ENCODE results near the gene ELMO3.

Gene ELMO3

DNA sequence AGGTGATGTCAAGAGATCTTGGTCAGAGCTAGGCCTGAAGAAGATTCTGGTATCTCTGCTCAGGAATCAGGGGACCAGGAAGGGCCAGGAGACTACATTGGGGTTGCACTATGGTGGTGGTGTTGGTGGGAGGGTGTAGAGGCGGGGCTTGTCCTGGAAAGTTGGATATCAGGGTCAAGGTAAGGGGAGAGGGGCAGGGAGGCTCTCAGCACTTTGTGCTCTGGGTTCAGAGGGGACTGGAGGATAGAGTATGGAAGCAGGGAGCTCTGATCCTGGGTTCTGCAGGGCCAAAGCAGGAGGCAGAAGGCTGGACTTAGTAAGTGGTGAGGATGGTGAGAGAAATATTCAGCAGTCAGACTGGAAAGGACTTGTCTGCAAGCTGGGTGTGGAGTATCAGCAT, 25.6 kb upstream of the ELMO3 start:
- no peaks in the 10 kb centered on the region for H3K36me3 ChIP-seq (ENCODE audit: control insufficient read depth in 2 of 2, insufficient read depth in 2 of 2, low read length in 2 of 2)
- no peaks in the 10 kb centered on the region for H3K9me3 ChIP-seq (ENCODE audit: control insufficient read depth in 2 of 2, low read length in 2 of 2)
- H3K9ac ChIP-seq (ENCODE audit: low read depth in 1 of 2, low read length in 2 of 2): peak overlapping the region; percentile 77 to 83
- peak overlapping the region; percentile 60 to 77 for H3K4me3 ChIP-seq (ENCODE audit: low read length in 2 of 2)
- H3K4me1 ChIP-seq (ENCODE audit: control insufficient read depth in 2 of 2, insufficient read depth in 2 of 2, low read length in 2 of 2): peaks cover 37 to 39% of the 10 kb centered on the region in 2 donors
- peak overlapping the region; percentile 95 to 96 for H3K27ac ChIP-seq (ENCODE audit: low read depth in 2 of 2, low read length in 2 of 2)
- no peaks in the 10 kb centered on the region for H3K27me3 ChIP-seq (ENCODE audit: control insufficient read depth in 2 of 2, insufficient read depth in 2 of 2, low read length in 2 of 2)

DNA sequence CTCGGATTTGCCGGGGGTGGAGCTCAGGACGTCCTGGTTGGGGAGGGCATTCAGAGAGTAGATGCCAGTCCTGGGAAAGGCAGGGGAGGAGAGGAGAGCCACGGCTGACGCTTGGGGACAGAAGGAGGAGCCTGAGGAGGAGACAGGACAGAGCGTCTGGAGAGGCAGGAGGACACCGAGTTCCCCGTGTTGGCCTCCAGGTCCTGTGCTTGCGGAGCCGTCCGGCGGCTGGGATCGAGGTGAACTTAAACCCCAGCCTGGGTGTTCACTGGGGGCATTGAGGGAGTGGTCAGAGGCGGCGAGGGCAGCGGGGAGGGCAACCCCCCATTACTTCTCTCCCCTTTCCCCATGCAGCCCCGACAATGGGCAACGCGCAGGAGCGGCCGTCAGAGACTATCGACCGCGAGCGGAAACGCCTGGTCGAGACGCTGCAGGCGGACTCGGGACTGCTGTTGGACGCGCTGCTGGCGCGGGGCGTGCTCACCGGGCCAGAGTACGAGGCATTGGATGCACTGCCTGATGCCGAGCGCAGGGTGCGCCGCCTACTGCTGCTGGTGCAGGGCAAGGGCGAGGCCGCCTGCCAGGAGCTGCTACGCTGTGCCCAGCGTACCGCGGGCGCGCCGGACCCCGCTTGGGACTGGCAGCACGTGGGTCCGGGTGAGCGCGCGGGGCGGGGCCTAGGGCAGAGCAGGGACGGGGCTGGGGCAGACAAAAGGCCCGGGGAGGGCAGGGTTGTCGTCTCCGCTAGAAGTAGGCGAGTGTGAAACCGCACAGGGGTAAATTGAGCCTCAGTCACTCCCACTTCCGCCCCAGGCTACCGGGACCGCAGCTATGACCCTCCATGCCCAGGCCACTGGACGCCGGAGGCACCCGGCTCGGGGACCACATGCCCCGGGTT, 24.9 kb upstream of the ELMO3 start:
- Histone ChIP-seq H3K27ac (ENCODE audit: low read depth in 2 of 2, low read length in 2 of 2) (peak overlapping the region; percentile 95 to 96), H3K9ac (ENCODE audit: low read depth in 1 of 2, low read length in 2 of 2) (peak overlapping the region; percentile 77 to 83), H3K4me1 (ENCODE audit: control insufficient read depth in 2 of 2, insufficient read depth in 2 of 2, low read length in 2 of 2) (peaks cover 43 to 44% of the 10 kb centered on the region in 2 donors), H3K36me3 (ENCODE audit: control insufficient read depth in 2 of 2, insufficient read depth in 2 of 2, low read length in 2 of 2) (no peaks in the 10 kb centered on the region), H3K9me3 (ENCODE audit: control insufficient read depth in 2 of 2, low read length in 2 of 2) (no peaks in the 10 kb centered on the region), H3K4me3 (ENCODE audit: low read length in 2 of 2) (peak overlapping the region; percentile 60 to 77), H3K27me3 (ENCODE audit: control insufficient read depth in 2 of 2, insufficient read depth in 2 of 2, low read length in 2 of 2) (no peaks in the 10 kb centered on the region)

DNA sequence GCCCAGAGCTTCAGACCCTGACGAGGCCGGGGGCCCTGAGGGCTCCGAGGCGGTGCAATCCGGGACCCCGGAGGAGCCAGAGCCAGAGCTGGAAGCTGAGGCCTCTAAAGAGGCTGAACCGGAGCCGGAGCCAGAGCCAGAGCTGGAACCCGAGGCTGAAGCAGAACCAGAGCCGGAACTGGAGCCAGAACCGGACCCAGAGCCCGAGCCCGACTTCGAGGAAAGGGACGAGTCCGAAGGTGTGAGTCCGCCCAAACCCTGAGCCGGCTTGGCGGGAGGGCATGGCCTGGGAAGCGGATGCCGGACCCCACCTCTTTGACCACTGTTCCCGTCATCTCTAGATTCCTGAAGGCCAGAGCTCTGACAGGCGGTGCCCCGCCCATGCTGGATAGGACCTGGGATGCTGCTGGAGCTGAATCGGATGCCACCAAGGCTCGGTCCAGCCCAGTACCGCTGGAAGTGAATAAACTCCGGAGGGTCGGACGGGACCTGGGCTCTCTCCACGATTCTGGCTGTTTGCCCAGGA, 24.2 kb upstream of the ELMO3 start:
- Histone ChIP-seq H3K27ac (ENCODE audit: low read depth in 2 of 2, low read length in 2 of 2) (peak overlapping the region; percentile 95 to 96), H3K27me3 (ENCODE audit: control insufficient read depth in 2 of 2, insufficient read depth in 2 of 2, low read length in 2 of 2) (no peaks in the 10 kb centered on the region), H3K4me1 (ENCODE audit: control insufficient read depth in 2 of 2, insufficient read depth in 2 of 2, low read length in 2 of 2) (peaks cover 37% of the 10 kb centered on the region in 2 donors), H3K4me3 (ENCODE audit: low read length in 2 of 2) (peak overlapping the region; percentile 60 to 77), H3K9ac (ENCODE audit: low read depth in 1 of 2, low read length in 2 of 2) (peak overlapping the region; percentile 41 to 77), H3K36me3 (ENCODE audit: control insufficient read depth in 2 of 2, insufficient read depth in 2 of 2, low read length in 2 of 2) (no peaks in the 10 kb centered on the region), H3K9me3 (ENCODE audit: control insufficient read depth in 2 of 2, low read length in 2 of 2) (no peaks in the 10 kb centered on the region)

DNA sequence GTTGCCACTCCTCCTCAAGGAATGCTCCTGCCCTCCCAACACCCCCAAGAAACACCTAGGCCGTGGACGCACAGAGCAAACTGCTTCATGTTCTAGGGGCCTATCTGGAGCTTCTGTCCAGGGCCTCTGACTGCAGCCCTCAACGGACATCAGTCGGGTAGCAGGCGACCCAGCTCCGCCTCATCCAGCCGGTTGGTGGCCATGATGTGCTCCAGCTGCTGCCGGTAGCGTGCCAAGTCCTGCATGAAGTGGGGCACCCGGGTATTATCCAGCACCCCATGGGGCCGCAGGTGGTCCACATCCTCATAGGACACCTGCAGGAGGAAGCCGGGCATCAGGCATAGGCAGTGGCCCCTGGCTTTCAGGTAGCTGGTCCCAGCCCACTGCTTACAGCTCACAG, 22.3 kb upstream of the ELMO3 start:
- Histone ChIP-seq H3K27me3 (ENCODE audit: control insufficient read depth in 2 of 2, insufficient read depth in 2 of 2, low read length in 2 of 2) (no peaks in the 10 kb centered on the region), H3K9ac (ENCODE audit: low read depth in 1 of 2, low read length in 2 of 2) (no peak overlapping the region), H3K27ac (ENCODE audit: low read depth in 2 of 2, low read length in 2 of 2) (no peak overlapping the region), H3K36me3 (ENCODE audit: control insufficient read depth in 2 of 2, insufficient read depth in 2 of 2, low read length in 2 of 2) (no peaks in the 10 kb centered on the region), H3K9me3 (ENCODE audit: control insufficient read depth in 2 of 2, low read length in 2 of 2) (no peaks in the 10 kb centered on the region), H3K4me1 (ENCODE audit: control insufficient read depth in 2 of 2, insufficient read depth in 2 of 2, low read length in 2 of 2) (peaks cover 26 to 28% of the 10 kb centered on the region in 2 donors), H3K4me3 (ENCODE audit: low read length in 2 of 2) (no peak overlapping the region)

DNA sequence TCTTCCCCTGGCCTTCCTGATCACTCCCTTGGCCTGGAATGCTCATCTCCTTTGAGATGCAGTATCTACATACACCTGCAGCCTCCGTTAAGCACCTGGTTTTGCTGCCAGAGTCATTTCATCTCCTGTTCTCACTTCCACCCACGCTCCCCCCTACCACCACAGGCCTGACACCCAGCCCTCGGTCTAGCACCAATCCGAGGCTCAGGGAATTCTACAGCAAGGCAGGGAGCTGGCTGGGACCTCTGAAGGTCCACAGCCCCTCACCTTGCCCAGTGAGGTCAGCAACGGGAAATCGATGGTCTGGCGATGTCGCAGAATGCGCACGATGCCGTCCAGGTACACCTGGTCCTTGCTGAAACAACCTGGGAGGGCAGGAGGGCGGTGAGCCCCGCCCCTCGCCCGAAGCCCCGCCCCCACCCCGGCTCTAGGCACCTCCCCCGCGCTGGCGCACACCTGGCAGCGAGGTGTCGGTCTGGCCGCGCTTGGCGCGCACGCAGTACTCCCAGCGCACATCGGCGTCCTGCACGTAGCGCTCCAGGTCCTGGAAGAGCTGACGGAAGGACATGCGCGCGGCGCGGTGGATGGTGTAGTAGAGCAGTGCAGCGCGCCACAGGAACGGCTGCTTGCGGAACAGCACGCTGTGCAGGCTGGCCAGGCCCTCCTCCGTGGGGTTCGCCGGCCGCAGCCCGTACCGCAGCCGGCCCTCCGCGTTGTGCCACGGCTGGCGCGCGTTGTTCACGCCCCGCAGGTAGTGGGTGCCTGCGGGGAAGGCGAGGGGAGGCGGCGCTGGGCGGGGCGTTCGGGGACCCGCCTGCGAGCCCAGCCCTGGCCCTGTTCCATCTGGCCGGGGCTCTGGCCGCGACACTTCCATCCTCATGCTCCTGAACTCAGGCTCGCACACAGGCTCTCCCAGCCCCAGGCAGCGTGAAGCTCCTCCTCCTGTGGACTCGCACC, 20.9 kb upstream of the ELMO3 start:
- H3K4me1 ChIP-seq (ENCODE audit: control insufficient read depth in 2 of 2, insufficient read depth in 2 of 2, low read length in 2 of 2): peaks cover 29 to 30% of the 10 kb centered on the region in 2 donors
- peak overlapping the region; percentile 49 to 62 for H3K9ac ChIP-seq (ENCODE audit: low read depth in 1 of 2, low read length in 2 of 2)

DNA sequence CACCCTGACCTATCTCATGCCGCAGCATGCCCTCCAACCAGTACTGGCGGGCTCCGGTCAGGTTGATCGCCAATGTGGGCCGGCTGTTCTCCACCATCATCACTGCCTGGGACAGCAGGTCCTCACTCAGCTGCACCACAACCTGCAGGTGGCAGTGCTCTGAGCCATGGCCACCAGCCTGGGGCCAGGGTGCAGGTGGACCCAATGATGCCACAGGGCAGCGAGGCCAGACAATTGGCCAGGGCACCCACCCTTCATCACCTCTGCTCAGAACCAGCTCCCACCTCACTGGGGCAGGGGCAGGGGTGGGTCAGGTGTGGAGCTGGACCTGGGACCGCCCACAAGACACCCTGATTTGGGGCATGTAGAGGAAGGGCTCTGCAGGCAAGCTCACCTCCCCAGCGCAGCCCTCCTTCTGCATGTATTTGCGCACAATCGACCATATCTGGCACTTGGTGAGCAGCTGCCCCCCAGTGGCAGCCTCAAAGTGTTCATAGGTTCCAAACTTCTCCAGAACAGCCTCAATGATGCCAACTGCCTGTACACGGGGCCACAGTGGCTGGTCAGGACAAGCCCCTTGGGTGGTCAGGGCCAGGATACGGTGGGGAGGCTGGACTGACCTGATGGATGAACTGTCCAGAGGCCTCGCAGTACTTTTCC, 19.4 kb upstream of the ELMO3 start:
- no peak overlapping the region for H3K9ac ChIP-seq (ENCODE audit: low read depth in 1 of 2, low read length in 2 of 2)
- H3K9me3 ChIP-seq (ENCODE audit: control insufficient read depth in 2 of 2, low read length in 2 of 2): no peaks in the 10 kb centered on the region
- peaks cover 23 to 24% of the 10 kb centered on the region in 2 donors for H3K4me1 ChIP-seq (ENCODE audit: control insufficient read depth in 2 of 2, insufficient read depth in 2 of 2, low read length in 2 of 2)
- no peaks in the 10 kb centered on the region for H3K36me3 ChIP-seq (ENCODE audit: control insufficient read depth in 2 of 2, insufficient read depth in 2 of 2, low read length in 2 of 2)
- H3K27me3 ChIP-seq (ENCODE audit: control insufficient read depth in 2 of 2, insufficient read depth in 2 of 2, low read length in 2 of 2): no peaks in the 10 kb centered on the region
- H3K27ac ChIP-seq (ENCODE audit: low read depth in 2 of 2, low read length in 2 of 2): no peak overlapping the region
- no peak overlapping the region for H3K4me3 ChIP-seq (ENCODE audit: low read length in 2 of 2)

More for the DNA sequence above, 20.9 kb upstream of the ELMO3 start:
- H3K36me3 ChIP-seq (ENCODE audit: control insufficient read depth in 2 of 2, insufficient read depth in 2 of 2, low read length in 2 of 2): no peaks in the 10 kb centered on the region
- H3K27me3 ChIP-seq (ENCODE audit: control insufficient read depth in 2 of 2, insufficient read depth in 2 of 2, low read length in 2 of 2): no peaks in the 10 kb centered on the region
- H3K4me3 ChIP-seq (ENCODE audit: low read length in 2 of 2): peak overlapping the region; percentile 59 to 65
- H3K9me3 ChIP-seq (ENCODE audit: control insufficient read depth in 2 of 2, low read length in 2 of 2): no peaks in the 10 kb centered on the region
- H3K27ac ChIP-seq (ENCODE audit: low read depth in 2 of 2, low read length in 2 of 2): peak overlapping the region; percentile 84 to 87

DNA sequence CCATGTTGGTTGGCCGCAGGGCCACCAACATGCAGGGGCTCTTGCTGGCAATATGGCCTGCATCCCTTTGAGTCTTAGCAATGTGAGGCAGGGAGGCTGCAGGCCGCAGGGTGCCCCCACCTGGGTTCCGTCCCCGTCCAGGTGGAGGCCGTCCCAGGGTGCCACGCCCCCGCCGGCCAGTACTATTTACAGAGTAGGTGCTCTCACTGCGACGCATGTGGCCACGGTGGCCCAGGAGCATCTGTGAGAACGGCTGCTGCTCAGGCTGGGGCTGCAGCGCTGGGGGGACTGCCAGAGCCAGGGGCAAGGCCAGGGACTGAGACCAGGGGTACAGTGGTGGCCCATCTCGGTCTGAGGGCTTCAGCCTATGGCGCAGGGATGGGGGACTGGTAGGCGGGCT, 18.8 kb upstream of the ELMO3 start:
- Histone ChIP-seq H3K36me3 (ENCODE audit: control insufficient read depth in 2 of 2, insufficient read depth in 2 of 2, low read length in 2 of 2) (no peaks in the 10 kb centered on the region), H3K9me3 (ENCODE audit: control insufficient read depth in 2 of 2, low read length in 2 of 2) (no peaks in the 10 kb centered on the region), H3K4me3 (ENCODE audit: low read length in 2 of 2) (no peak overlapping the region), H3K9ac (ENCODE audit: low read depth in 1 of 2, low read length in 2 of 2) (no peak overlapping the region), H3K4me1 (ENCODE audit: control insufficient read depth in 2 of 2, insufficient read depth in 2 of 2, low read length in 2 of 2) (peaks cover 26 to 27% of the 10 kb centered on the region in 2 donors), H3K27ac (ENCODE audit: low read depth in 2 of 2, low read length in 2 of 2) (no peak overlapping the region), H3K27me3 (ENCODE audit: control insufficient read depth in 2 of 2, insufficient read depth in 2 of 2, low read length in 2 of 2) (no peaks in the 10 kb centered on the region)

DNA sequence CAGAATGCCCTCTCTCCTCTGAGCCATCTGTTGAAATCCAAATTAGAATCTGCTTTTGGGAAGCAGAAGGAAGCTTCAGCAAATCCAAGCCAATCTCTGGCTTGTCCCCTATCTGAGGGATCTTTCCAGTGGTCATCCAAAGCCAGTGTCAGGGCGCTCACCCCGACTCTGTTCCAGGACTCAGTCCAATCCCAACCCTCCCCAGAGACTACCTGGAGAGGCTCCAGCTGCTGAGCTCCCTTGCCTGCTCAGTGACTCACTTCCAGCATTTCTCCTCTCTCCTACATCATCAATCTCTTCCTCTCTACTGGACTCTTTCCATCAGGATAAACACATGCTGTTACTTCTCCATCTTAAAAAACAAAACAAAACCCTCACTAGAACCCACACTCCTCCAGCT, 17.6 kb upstream of the ELMO3 start:
- H3K4me3 ChIP-seq (ENCODE audit: low read length in 2 of 2): no peak overlapping the region
- H3K27me3 ChIP-seq (ENCODE audit: control insufficient read depth in 2 of 2, insufficient read depth in 2 of 2, low read length in 2 of 2): peaks cover 0 to 2% of the 10 kb centered on the region in 2 donors
- peak overlapping the region in 1 of 2 donors; percentile 23 for H3K27ac ChIP-seq (ENCODE audit: low read depth in 2 of 2, low read length in 2 of 2)
- no peaks in the 10 kb centered on the region for H3K9me3 ChIP-seq (ENCODE audit: control insufficient read depth in 2 of 2, low read length in 2 of 2)
- H3K9ac ChIP-seq (ENCODE audit: low read depth in 1 of 2, low read length in 2 of 2): peak overlapping the region in 1 of 2 donors; percentile 24
- H3K36me3 ChIP-seq (ENCODE audit: control insufficient read depth in 2 of 2, insufficient read depth in 2 of 2, low read length in 2 of 2): no peaks in the 10 kb centered on the region
- H3K4me1 ChIP-seq (ENCODE audit: control insufficient read depth in 2 of 2, insufficient read depth in 2 of 2, low read length in 2 of 2): peaks cover 31 to 34% of the 10 kb centered on the region in 2 donors

DNA sequence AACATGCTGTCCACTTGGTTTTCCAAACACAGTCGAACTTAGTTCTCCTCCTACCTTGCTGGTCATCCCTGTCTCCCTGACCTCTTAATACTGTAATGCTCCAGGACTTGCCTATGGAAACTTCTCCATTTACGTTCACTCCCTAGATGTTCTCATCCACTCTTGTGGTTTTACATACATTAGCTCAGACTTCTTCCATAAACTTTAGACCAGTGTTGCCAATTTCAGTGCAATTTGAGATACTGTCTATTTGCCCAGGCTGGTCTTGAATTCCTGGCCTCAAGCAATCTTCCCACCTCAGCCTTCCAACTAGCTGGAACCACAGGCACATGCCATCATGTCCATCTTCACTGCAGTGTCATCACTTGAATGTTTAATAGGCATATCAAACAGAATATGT, 16.6 kb upstream of the ELMO3 start:
- no peak overlapping the region for H3K27ac ChIP-seq (ENCODE audit: low read depth in 2 of 2, low read length in 2 of 2)
- H3K36me3 ChIP-seq (ENCODE audit: control insufficient read depth in 2 of 2, insufficient read depth in 2 of 2, low read length in 2 of 2): no peaks in the 10 kb centered on the region
- no peak overlapping the region for H3K4me3 ChIP-seq (ENCODE audit: low read length in 2 of 2)
- peaks cover 0 to 2% of the 10 kb centered on the region in 2 donors for H3K27me3 ChIP-seq (ENCODE audit: control insufficient read depth in 2 of 2, insufficient read depth in 2 of 2, low read length in 2 of 2)
- no peaks in the 10 kb centered on the region for H3K9me3 ChIP-seq (ENCODE audit: control insufficient read depth in 2 of 2, low read length in 2 of 2)
- H3K9ac ChIP-seq (ENCODE audit: low read depth in 1 of 2, low read length in 2 of 2): no peak overlapping the region
- H3K4me1 ChIP-seq (ENCODE audit: control insufficient read depth in 2 of 2, insufficient read depth in 2 of 2, low read length in 2 of 2): peaks cover 31 to 34% of the 10 kb centered on the region in 2 donors
